Measurements from ENCODE around the gene DUSP22.

DUSP22 gene

GRCh38 chr6:308307-308706, 16.0 kb downstream of the DUSP22 start:
- TF ChIP-seq SIN3A (IDR thresholded peaks at IDR 0.05; ENCODE audit: borderline replicate concordance, insufficient read depth, low read length) (no peak), POLR2AphosphoS5 (IDR thresholded peaks at IDR 0.05; ENCODE audit: low read depth, low read length) (no peak), TAF1 (IDR thresholded peaks at IDR 0.05; ENCODE audit: borderline replicate concordance, insufficient read depth, low read length) (no peak), FOXP2 (optimal IDR thresholded peaks at IDR 0.05; ENCODE audit: borderline replicate concordance, extremely low read depth, extremely low read length, insufficient read depth) (no peak)
- TF ChIP-seq, protein P1, sequence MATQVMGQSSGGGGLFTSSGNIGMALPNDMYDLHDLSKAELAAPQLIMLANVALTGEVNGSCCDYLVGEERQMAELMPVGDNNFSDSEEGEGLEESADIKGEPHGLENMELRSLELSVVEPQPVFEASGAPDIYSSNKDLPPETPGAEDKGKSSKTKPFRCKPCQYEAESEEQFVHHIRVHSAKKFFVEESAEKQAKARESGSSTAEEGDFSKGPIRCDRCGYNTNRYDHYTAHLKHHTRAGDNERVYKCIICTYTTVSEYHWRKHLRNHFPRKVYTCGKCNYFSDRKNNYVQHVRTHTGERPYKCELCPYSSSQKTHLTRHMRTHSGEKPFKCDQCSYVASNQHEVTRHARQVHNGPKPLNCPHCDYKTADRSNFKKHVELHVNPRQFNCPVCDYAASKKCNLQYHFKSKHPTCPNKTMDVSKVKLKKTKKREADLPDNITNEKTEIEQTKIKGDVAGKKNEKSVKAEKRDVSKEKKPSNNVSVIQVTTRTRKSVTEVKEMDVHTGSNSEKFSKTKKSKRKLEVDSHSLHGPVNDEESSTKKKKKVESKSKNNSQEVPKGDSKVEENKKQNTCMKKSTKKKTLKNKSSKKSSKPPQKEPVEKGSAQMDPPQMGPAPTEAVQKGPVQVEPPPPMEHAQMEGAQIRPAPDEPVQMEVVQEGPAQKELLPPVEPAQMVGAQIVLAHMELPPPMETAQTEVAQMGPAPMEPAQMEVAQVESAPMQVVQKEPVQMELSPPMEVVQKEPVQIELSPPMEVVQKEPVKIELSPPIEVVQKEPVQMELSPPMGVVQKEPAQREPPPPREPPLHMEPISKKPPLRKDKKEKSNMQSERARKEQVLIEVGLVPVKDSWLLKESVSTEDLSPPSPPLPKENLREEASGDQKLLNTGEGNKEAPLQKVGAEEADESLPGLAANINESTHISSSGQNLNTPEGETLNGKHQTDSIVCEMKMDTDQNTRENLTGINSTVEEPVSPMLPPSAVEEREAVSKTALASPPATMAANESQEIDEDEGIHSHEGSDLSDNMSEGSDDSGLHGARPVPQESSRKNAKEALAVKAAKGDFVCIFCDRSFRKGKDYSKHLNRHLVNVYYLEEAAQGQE (IDR thresholded peaks at IDR 0.05; ENCODE audit: insufficient read depth in 1 of 2, low read depth in 2 of 2, low read length in 2 of 2), result no peak

DNA sequence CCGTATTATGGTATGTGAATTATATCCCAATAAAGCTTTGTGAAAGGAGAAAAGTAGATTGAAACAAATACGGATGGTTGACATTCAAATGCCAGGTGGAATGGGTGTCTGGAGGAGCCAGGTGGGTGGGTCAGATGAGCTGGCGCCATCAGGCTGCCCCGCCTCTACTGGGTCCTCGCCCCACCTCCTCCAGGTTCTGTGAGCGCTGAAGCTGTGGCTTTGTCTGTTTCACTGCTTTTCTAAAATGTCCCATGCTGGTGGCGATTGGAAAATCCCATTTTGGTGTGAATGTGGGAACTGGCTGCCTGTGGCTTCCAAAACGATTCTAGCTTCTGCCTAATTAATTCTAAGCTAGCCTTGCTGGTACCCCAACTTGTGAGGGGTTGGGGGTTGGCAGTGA, 16.5 kb downstream of the DUSP22 start:
- TF ChIP-seq POLR2AphosphoS5 (IDR thresholded peaks at IDR 0.05; ENCODE audit: low read depth, low read length), result no peak
- no peak for TF ChIP-seq FOXP2 (optimal IDR thresholded peaks at IDR 0.05; ENCODE audit: borderline replicate concordance, extremely low read depth, extremely low read length, insufficient read depth)
- TF ChIP-seq, protein P1 (IDR thresholded peaks at IDR 0.05; ENCODE audit: insufficient read depth in 1 of 2, low read depth in 2 of 2, low read length in 2 of 2), result no peak
- TF ChIP-seq TAF1 (IDR thresholded peaks at IDR 0.05; ENCODE audit: borderline replicate concordance, insufficient read depth, low read length), result no peak

DNA sequence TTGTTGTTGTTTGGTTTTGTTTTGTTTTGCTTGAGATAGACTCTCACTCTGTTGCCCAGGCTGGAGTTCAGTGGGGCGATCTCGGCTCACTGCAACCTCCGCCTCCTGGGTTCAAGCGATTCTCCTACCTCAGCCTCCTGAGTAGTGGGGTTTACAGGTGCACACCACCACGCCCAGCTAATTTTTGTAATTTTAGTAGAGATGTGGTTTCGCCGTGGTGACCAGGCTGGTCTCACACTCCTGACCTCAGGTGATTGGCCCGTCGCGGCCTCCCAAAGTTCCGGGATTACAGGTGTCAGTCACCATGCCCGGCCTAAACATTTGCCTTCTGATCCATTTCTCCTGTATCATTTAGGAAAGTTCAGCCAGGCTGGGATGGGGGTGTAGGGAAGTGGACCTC, 17.7 kb downstream of the DUSP22 start:
- TF ChIP-seq, protein P1 (IDR thresholded peaks at IDR 0.05; ENCODE audit: insufficient read depth in 1 of 2, low read depth in 2 of 2, low read length in 2 of 2), result no peak
- TF ChIP-seq SIN3A (IDR thresholded peaks at IDR 0.05; ENCODE audit: borderline replicate concordance, insufficient read depth, low read length) (no peak), FOXP2 (optimal IDR thresholded peaks at IDR 0.05; ENCODE audit: borderline replicate concordance, extremely low read depth, extremely low read length, insufficient read depth) (no peak), POLR2AphosphoS5 (IDR thresholded peaks at IDR 0.05; ENCODE audit: low read depth, low read length) (no peak), TAF1 (IDR thresholded peaks at IDR 0.05; ENCODE audit: borderline replicate concordance, insufficient read depth, low read length) (no peak)

DNA sequence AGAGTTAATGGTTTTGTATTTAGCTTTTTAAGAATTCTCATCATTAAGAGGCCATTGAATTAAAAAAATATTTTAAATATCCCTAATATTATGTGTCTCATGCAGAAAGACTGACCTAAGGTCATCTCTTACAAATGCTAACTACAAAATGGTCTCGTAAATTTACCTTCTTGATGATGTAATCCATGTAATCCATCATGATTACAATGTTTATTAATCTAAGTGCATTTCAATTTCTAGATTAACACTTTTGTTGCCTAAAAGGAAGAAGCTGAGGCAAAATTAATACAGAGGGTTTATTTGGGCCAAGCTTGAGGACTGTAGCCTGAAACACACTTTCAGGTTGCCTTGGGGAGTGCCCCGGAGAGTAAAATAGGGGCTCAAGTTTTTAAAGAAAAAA, 18.4 kb downstream of the DUSP22 start:
- no peak for TF ChIP-seq SIN3A (IDR thresholded peaks at IDR 0.05; ENCODE audit: borderline replicate concordance, insufficient read depth, low read length)
- TF ChIP-seq, protein P1 (IDR thresholded peaks at IDR 0.05; ENCODE audit: insufficient read depth in 1 of 2, low read depth in 2 of 2, low read length in 2 of 2), result no peak

- TF ChIP-seq FOXP2 (optimal IDR thresholded peaks at IDR 0.05; ENCODE audit: borderline replicate concordance, extremely low read depth, extremely low read length, insufficient read depth) (no peak), POLR2AphosphoS5 (IDR thresholded peaks at IDR 0.05; ENCODE audit: low read depth, low read length) (no peak), SIN3A (IDR thresholded peaks at IDR 0.05; ENCODE audit: borderline replicate concordance, insufficient read depth, low read length) (no peak), TAF1 (IDR thresholded peaks at IDR 0.05; ENCODE audit: borderline replicate concordance, insufficient read depth, low read length) (no peak)
- TF ChIP-seq, protein P1 (IDR thresholded peaks at IDR 0.05; ENCODE audit: insufficient read depth in 1 of 2, low read depth in 2 of 2, low read length in 2 of 2), result no peak
Observed at GRCh38 chr6:311679-312220, 19.5 kb downstream of the DUSP22 start.

Data from PFSK-1 (cell line).